Neural cell (in vitro differentiated cells): ENCODE data around the gene GRK7. TPM values are rescaled to one million over a fixed set of nuclear protein-coding genes. Genes with fewer than 3 reads are reported as not detected.

Experiments
- H2AFZ ChIP-seq: fragments of 200-600, 300-800 bp; sonication (generic), shearing (Covaris generic); 2 replicates; pipeline ENCODE4 v1.6.0; 2014; ENCODE audit warnings: low read depth, mild to moderate bottlenecking, antibody characterized with exemption, low read length, moderate library complexity
- H3F3A ChIP-seq: fragments of 200-600 bp; shearing (Covaris generic); 2 replicates; pipeline ENCODE4 v1.6.1; 2016; ENCODE audit warnings: mild to moderate bottlenecking, moderate library complexity, mixed read lengths, antibody characterized with exemption, low read length; ENCODE audit not compliant: insufficient read depth, poor library complexity, severe bottlenecking
- H3K27ac ChIP-seq: fragments of 200-600, 300-800 bp; sonication (generic), shearing (Covaris generic); 2 replicates; pipeline ENCODE4 v1.5.1; 2014; ENCODE audit warnings: mild to moderate bottlenecking, low read length, moderate library complexity
- H3K27me3 ChIP-seq: fragments of 300-800, 200-600 bp; sonication (generic), shearing (Covaris generic); 2 replicates; pipeline ENCODE4 v1.6.0; 2014; ENCODE audit warnings: mild to moderate bottlenecking, low read depth, low read length, moderate library complexity; ENCODE audit not compliant: insufficient read depth
- H3K36me3 ChIP-seq: fragments of 300-800, 200-600 bp; sonication (generic), shearing (Covaris generic); 2 replicates; pipeline ENCODE4 v1.5.1; 2014; ENCODE audit warnings: mild to moderate bottlenecking, antibody characterized with exemption, low read length, moderate library complexity; ENCODE audit not compliant: insufficient read depth
- H3K4me2 ChIP-seq: fragments of 300-800, 200-600 bp; sonication (generic), shearing (Covaris generic); 2 replicates; pipeline ENCODE4 v1.6.0; 2014; ENCODE audit warnings: mild to moderate bottlenecking, low read length
- H3K4me3 ChIP-seq: fragments of 300-800, 200-600 bp; sonication (generic), shearing (Covaris generic); 2 replicates; pipeline ENCODE4 v1.5.1; 2014; ENCODE audit warnings: mild to moderate bottlenecking, low read length, moderate library complexity
- H3K79me2 ChIP-seq: fragments of 200-600 bp; shearing (Covaris generic); replicated peaks from 2 replicates; pipeline ENCODE4 v1.6.0; 2014; ENCODE audit warnings: mild to moderate bottlenecking, low read length, moderate library complexity; ENCODE audit not compliant: insufficient read depth
- H3K9ac ChIP-seq: fragments of 300-800, 200-600 bp; sonication (generic), shearing (Covaris generic); 2 replicates; pipeline ENCODE4 v1.6.1; 2016; ENCODE audit warnings: mild to moderate bottlenecking, low read length, mixed read lengths
- H3K9me2 ChIP-seq: fragments of 200-600 bp; shearing (Covaris generic); 2 replicates; pipeline ENCODE4 v1.6.1; 2016; ENCODE audit warnings: mild to moderate bottlenecking, low read length, mixed read lengths; ENCODE audit not compliant: insufficient read depth
- H3K9me3 ChIP-seq: fragments of 200-600, 300-800 bp; sonication (generic), shearing (Covaris generic); 2 replicates; pipeline ENCODE4 v1.6.1; 2016; ENCODE audit warnings: mild to moderate bottlenecking, mixed run types, low read length, moderate library complexity, mixed read lengths
- H4K20me1 ChIP-seq: fragments of 200-600 bp; shearing (Covaris generic); 2 replicates; pipeline ENCODE4 v1.6.1; 2016; ENCODE audit warnings: mild to moderate bottlenecking, mixed run types; ENCODE audit not compliant: insufficient read depth
- EP300 ChIP-seq: fragments of 450-650 bp; conservative IDR thresholded peaks from 2 replicates; pipeline ENCODE4 v1.6.1; 2014; ENCODE audit warnings: antibody characterized with exemption, mild to moderate bottlenecking, moderate library complexity; ENCODE audit not compliant: poor library complexity, severe bottlenecking
- EZH2 ChIP-seq: fragments of 200-600, 300-800 bp; shearing (Covaris generic), sonication (generic); IDR thresholded peaks from 2 replicates; pipeline ENCODE4 v1.6.1; 2014; ENCODE audit warnings: antibody characterized with exemption, low read length, borderline replicate concordance, mild to moderate bottlenecking; ENCODE audit not compliant: insufficient read depth, poor library complexity, severe bottlenecking
- MXI1 ChIP-seq: fragments of 450-650 bp; conservative IDR thresholded peaks from 2 replicates; pipeline ENCODE4 v1.6.1; 2014; ENCODE audit warnings: antibody characterized with exemption, mild to moderate bottlenecking; ENCODE audit not compliant: poor library complexity, severe bottlenecking
- POLR2AphosphoS5 ChIP-seq: IDR thresholded peaks from 2 replicates; pipeline ENCODE4 v1.6.1; 2012
- RAD21 ChIP-seq: fragments of 450-650 bp; conservative IDR thresholded peaks from 2 replicates; pipeline ENCODE4 v1.6.1; 2014; ENCODE audit warnings: antibody characterized with exemption, mild to moderate bottlenecking, moderate library complexity
- SMC3 ChIP-seq: fragments of 450-650 bp; conservative IDR thresholded peaks from 2 replicates; pipeline ENCODE4 v1.6.1; 2014; ENCODE audit warnings: antibody characterized with exemption, mild to moderate bottlenecking, moderate library complexity; ENCODE audit not compliant: poor library complexity
- TAF1 ChIP-seq: IDR thresholded peaks from 2 replicates; pipeline ENCODE4 v1.6.1; 2012; ENCODE audit warnings: low read depth
- polyA plus RNA-seq: library from polyadenylated mRNA; depleted of rRNA; stranded (reverse); fragments of >200 nt; gene quantifications from 2 replicates; pipeline ENCODE4 v1.2.3, GENCODE V29; 2014
- TF ChIP-seq, protein P1 (sequence below): IDR thresholded peaks from 2 replicates; pipeline ENCODE4 v1.6.1; 2012; ENCODE audit warnings: borderline replicate concordance
- TF ChIP-seq, protein P2 (sequence below): fragments of 450-650 bp; IDR thresholded peaks from 2 replicates; pipeline ENCODE4 v1.5.1; 2014; ENCODE audit warnings: antibody characterized with exemption, mild to moderate bottlenecking, moderate library complexity; ENCODE audit not compliant: poor library complexity, severe bottlenecking

The GRK7 gene
- polyA plus RNA-seq, 1 donor from 2014 or later, result not detected

DNA sequence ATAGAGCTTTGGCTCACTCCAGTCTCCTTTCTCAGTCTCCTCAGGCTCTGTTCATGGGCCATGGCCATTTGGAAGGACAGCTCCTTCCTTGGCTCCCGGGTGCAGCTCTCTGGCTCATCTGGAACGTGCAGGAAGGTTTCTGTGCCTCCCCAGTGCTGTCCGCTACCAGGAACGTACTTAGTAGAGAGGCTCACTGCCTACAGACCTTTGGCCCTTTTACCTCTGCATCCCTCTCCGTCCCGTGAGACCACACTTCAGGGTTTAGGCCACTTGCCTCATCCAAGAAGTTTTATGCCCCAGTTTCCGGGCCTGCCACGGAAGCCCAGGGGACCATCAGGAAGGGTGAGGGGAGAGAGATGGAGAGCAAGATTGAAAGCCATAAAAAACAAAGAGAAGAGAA lies 20.9 kb downstream of the GRK7 start:
- H3K27me3 ChIP-seq, result no peaks in the 10 kb centered on the region
- H3K36me3 ChIP-seq, result no peaks in the 10 kb centered on the region
- no peak overlapping the region for H2AFZ ChIP-seq
- H3K79me2 ChIP-seq, result no peaks in the 10 kb centered on the region
- H3K9ac ChIP-seq, result no peak overlapping the region
- no peaks in the 10 kb centered on the region for H3F3A ChIP-seq
- no peak overlapping the region for H3K4me3 ChIP-seq
- H3K4me2 ChIP-seq, result no peak overlapping the region
- H4K20me1 ChIP-seq, result no peaks in the 10 kb centered on the region
- H3K27ac ChIP-seq, result no peak overlapping the region
- TF ChIP-seq MXI1 (no peak), SMC3 (no peak), TAF1 (no peak), EP300 (no peak), RAD21 (no peak), EZH2 (no peak), POLR2AphosphoS5 (no peak)
- TF ChIP-seq, protein P1, sequence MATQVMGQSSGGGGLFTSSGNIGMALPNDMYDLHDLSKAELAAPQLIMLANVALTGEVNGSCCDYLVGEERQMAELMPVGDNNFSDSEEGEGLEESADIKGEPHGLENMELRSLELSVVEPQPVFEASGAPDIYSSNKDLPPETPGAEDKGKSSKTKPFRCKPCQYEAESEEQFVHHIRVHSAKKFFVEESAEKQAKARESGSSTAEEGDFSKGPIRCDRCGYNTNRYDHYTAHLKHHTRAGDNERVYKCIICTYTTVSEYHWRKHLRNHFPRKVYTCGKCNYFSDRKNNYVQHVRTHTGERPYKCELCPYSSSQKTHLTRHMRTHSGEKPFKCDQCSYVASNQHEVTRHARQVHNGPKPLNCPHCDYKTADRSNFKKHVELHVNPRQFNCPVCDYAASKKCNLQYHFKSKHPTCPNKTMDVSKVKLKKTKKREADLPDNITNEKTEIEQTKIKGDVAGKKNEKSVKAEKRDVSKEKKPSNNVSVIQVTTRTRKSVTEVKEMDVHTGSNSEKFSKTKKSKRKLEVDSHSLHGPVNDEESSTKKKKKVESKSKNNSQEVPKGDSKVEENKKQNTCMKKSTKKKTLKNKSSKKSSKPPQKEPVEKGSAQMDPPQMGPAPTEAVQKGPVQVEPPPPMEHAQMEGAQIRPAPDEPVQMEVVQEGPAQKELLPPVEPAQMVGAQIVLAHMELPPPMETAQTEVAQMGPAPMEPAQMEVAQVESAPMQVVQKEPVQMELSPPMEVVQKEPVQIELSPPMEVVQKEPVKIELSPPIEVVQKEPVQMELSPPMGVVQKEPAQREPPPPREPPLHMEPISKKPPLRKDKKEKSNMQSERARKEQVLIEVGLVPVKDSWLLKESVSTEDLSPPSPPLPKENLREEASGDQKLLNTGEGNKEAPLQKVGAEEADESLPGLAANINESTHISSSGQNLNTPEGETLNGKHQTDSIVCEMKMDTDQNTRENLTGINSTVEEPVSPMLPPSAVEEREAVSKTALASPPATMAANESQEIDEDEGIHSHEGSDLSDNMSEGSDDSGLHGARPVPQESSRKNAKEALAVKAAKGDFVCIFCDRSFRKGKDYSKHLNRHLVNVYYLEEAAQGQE, result no peak
- TF ChIP-seq, protein P2, sequence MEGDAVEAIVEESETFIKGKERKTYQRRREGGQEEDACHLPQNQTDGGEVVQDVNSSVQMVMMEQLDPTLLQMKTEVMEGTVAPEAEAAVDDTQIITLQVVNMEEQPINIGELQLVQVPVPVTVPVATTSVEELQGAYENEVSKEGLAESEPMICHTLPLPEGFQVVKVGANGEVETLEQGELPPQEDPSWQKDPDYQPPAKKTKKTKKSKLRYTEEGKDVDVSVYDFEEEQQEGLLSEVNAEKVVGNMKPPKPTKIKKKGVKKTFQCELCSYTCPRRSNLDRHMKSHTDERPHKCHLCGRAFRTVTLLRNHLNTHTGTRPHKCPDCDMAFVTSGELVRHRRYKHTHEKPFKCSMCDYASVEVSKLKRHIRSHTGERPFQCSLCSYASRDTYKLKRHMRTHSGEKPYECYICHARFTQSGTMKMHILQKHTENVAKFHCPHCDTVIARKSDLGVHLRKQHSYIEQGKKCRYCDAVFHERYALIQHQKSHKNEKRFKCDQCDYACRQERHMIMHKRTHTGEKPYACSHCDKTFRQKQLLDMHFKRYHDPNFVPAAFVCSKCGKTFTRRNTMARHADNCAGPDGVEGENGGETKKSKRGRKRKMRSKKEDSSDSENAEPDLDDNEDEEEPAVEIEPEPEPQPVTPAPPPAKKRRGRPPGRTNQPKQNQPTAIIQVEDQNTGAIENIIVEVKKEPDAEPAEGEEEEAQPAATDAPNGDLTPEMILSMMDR, result no peak
- H3K9me2 ChIP-seq, result no peaks in the 10 kb centered on the region
- no peaks in the 10 kb centered on the region for H3K9me3 ChIP-seq

DNA sequence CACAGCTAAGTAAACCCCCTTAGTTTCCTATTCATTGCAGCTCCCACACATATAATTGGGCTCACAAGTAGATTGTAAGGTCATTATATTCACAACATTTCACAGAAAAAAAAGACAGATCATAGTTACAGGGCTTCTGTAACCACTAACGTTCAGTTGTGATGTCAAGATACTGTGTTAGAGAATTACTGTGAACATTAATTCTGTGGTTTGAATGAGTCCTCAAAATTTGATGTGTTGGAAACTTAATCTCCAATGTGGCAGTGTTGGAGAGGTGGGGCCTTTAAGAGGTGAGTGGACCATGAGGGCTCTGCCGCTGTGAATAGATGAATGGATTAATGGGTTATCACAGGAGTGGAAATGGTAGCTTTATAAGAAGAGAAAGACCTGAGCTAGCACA lies 21.3 kb downstream of the GRK7 start:
- TF ChIP-seq EZH2 (no peak), SMC3 (no peak), TAF1 (no peak), RAD21 (no peak), POLR2AphosphoS5 (no peak), MXI1 (no peak), EP300 (no peak)
- TF ChIP-seq, protein P2, result no peak
- TF ChIP-seq, protein P1, result no peak
- Histone ChIP-seq H3K9me2 (no peaks in the 10 kb centered on the region), H4K20me1 (no peaks in the 10 kb centered on the region), H3K4me3 (no peak overlapping the region), H3K27me3 (no peaks in the 10 kb centered on the region), H3K9me3 (no peaks in the 10 kb centered on the region), H3K27ac (no peak overlapping the region), H3F3A (no peaks in the 10 kb centered on the region), H3K4me2 (no peak overlapping the region), H3K9ac (no peak overlapping the region), H3K36me3 (no peaks in the 10 kb centered on the region), H2AFZ (no peak overlapping the region), H3K79me2 (no peaks in the 10 kb centered on the region)
